GM18517 (cell line): ENCODE measurements around the gene CASP4.
"Not testable (repeated sequence)": the region's sequence is repeated elsewhere in the genome, so short reads cannot be mapped to it uniquely, and the experiment has no call there.

Experiments
- ATAC-seq: cut with Tn5 transposase; IDR thresholded peaks from one replicate; pipeline ENCODE4 v1.9.1; 2021; ENCODE audit warnings: mild to moderate bottlenecking, moderate library complexity; ENCODE audit not compliant: unreplicated experiment

The CASP4 gene

DNA sequence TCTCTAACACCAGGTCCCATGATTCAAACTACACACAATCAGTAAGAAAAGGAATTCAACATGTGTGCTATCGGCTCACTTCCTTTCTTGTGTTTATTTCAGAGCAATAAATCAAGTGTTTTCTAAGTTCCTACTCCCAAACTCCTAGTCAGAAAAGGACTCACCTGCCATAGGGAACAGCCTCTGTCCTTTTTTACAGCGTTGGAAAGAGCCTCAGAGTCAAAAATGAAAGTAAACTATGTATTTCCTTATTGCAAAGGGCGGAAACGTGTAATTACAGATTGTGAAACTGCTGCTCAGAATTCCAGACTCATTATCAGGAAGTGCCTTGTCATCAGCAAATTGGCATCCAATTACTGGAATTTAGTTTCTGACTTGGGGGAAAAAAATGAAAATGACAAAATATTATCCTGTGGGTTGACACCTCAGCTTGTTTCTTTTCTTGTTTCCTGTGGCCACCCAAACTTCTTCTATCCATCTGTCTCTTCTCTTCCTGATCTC lies at the start of gene CASP4:
CASP4 (minus strand) TSS at position 220 of the 501 bp plus-strand sequence; CDS start at position 171, 49 bp downstream.
- ATAC-seq = peak; percentile 91

DNA sequence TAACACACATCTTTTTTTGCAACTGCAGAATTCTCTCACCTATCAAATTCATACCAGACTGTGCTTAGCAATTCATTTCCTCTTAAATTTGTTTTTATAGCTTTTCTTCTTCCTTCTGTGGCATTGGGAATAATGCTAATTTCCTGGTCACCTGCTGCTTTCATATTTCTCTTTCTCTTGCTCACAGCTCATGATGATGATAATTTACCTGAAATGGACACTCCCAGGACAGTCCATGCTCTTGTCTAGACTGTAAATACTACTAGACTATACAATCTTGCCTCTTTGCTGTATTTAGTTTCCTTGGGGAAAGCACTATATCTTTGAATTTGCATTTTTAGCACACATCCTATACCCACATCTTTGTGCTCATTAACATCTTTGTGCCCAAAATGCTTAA lies 39.1 kb upstream of the CASP4 start:
- no peak for ATAC-seq

DNA sequence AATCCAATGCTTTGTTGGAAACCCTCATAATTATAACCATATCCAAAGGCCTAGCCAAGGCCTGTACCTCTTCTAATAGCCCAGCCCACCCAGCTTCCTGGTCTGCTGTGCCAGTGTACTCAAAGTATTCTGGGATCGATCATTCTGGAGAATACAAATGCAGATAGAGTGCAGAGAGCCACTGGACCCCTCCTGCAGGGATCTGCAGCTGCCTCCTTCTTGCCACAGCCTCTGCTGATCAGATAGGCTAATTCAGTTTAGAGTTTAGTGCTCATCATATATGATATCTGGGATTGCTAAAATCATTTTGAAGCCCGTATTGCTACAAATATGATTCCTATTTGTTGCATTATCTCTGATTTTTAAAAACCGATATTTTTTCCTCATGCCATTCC lies 37.1 kb upstream of the CASP4 start:
- ATAC-seq = no peak

DNA sequence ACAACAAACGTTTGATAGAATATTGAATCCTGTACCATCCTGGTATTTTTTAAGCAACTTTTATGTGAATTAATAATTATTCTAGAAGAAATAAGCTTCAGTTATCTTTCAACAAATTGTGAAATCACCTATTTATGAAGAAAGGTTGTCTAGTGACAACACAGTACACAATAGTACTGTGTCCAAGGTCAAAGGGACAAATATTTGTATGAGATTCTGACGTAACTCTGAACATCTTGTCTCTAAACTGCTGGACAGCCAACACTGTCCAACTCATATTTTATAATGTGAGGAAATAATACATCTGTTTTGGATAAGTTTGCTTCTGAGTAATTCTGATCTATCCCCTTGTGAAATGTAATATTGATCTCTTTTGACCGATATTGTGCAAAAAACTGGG lies 35.6 kb upstream of the CASP4 start:
- no peak for ATAC-seq

DNA sequence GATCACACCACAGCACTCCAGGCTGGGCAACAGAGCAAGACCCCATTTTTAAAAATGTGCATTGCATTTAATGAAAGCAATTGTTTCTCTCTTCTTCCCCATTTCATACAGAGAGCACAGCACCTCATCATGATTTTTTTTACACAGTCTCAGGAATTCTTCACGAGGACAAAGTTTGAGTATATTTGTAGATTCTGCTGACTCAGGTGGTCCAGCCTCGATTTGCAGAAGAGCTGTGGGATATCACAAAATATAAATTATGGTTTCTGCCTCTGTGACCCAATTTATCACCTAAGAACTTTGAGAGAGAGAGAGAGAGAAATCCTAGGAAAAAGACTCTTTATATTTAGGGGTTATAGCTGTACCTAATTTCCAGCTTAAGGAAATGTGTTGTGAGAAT lies 34.8 kb upstream of the CASP4 start:
- no peak for ATAC-seq

DNA sequence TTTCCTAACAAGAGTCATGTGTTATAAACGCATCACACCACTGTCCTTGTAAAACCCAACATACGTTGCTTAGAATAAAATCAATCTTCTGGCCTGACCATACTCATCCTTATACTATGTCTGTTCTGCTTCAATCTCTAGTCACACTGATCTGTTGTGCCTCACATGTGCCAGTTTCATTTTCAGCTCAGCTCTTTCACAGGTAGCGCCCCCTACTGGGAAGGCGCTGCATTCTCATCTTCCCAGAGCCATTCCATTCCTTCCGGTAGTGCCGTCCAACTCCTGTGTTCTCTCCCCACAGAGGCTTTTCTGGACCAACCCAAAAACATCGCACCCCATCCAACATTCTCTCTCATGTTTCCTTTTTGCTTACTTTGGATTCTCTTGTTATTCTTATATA lies 32.4 kb upstream of the CASP4 start:
- ATAC-seq = peak; percentile 95

DNA sequence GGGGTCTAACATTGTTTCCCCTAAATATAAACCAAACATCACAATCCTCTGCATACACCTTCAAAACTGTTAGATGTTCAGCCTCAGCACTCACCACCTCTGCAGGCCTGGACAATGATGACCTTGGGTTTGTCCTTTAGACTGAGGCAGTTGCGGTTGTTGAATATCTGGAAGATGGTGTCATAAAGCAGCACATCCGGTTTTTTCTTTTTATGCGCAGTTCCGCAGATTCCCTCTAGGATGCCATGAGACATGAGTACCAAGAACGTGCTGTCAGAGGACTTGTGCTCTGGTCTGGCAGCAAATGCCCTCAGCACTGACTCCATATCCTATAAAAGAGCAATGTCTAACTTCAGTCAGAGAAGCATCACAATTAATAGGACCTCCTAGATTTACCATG lies 31.8 kb upstream of the CASP4 start:
- ATAC-seq = peak; percentile 16

DNA sequence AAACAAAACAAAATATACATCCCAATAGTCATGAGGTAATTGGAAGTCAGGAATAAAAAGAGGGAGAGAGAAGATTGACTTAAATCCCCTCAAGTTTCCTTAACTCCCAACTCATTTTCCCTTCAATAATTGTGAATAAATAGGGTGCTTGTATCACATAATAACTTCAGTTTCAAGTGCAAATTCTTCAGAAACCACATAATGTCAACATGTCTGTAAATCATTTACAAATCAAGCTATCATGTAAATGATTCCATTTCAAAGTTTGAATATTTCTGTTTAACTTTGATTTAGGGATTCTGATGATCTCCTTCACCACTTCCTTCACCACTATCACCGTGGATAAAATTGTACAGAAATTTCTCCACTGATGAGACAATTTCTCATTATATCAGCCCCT lies 31.3 kb upstream of the CASP4 start:
- ATAC-seq = no peak

DNA sequence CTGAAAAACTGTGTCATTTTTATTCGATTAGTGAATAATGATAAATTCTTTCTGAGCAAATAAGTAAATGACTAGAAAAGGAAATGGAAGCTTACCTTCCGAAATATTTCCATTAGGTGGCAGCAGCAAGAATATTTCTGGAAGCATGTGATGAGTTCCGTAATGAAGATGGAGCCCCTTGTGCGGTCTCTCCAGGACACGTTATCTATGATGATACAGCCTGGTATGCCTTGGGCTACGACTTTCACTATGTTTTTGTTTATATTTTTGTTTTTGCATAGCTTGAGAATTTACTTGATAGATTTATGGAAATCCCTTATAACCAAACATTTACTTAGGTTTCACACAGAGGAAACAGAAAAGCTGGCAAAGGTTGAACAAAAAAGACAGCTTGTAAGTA lies 28.9 kb upstream of the CASP4 start:
- ATAC-seq = no peak

DNA sequence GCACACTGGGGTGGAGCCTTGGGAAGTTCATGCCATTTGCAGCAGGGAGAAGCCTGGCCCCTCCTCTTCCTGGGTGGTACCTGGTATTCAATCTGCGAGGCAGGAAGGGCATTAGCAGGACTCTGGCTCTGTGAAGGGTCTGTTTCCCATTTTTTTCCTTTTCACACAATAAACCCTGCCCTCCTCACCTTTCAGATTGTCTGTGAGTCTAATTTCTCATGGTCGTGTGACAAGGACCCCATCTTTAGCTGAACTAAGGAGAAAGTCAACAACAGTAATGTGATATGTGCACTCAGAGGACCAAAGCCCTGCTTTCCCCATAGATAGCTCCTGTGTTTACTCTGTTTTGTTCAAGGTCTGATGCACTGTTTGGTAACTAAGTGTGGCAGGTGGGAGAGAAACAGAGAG lies 26.6 kb upstream of the CASP4 start:
- no peak for ATAC-seq

DNA sequence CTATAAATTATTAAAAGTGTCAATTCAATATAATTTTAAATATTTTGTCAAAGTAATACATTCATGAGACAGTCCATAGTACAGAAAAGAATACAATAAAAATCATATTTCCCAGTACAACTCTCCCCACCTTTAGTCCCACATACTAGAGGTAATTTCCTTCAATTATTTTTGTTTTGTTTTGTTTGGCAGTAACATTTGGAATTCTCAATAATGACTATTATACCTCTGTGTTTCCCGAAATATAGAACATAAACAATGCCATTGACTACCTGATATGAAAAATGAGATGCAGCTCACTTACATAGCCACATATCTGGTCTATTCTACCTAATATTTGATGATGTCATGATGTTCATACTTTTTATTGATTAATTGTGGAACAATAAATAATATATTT lies 24.4 kb upstream of the CASP4 start:
- no peak for ATAC-seq

DNA sequence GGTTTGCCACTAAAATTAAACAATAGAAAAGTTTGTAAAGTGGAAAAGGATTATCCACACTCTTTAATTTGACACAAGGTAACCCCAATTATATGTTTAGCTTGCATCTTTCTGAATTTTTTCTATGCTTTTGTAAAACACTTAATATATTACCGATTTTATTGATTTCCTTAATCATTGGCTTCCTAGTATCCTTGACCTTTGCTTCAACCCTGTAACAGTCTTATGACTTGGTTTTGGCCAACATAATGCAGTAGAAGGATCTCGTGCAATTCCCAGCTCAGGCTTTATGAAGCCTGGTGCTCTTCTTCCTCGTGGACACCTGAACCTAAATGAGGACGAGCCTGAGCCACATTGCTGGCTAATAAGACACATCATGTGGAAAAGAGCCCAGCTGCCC lies 23.6 kb upstream of the CASP4 start:
- ATAC-seq = no peak

DNA sequence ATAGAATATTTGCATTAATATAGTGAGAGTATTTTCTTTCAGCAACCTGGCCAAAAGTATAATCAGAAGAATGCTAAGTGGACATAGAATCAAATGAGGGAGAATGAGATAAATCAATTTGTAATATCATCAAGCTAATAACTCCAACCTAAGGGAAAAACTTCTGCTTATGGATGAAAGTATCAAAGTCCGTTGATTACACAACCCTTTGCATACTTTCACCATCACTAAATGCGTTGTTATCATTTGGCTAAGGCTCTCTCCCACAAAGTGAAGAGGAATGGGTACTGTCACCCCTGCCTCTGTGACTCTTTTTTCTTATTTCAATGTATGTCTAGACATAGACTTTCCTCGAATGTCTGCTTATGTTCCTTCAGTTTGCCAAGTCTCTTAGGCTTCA lies 16.4 kb upstream of the CASP4 start:
- ATAC-seq = no peak

DNA sequence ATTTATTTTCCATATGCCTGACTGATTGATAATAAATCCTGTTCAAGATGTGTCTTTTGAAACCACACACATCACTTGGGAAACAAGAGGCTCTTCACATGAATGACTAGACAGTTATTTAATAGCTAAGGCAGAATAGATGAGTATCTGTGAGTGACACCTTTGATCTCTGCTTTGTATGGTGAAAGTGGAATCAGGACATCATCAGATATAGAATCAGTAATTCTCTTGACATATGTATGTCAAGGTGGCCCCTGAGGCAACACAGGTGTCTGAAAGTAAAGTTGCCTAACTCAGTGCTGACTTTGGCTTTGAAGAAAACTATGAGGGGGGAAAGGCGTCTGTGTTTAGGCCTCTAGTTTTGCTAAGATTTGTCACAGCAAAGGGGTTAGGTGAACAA lies 11.5 kb upstream of the CASP4 start:
- ATAC-seq = no peak

DNA sequence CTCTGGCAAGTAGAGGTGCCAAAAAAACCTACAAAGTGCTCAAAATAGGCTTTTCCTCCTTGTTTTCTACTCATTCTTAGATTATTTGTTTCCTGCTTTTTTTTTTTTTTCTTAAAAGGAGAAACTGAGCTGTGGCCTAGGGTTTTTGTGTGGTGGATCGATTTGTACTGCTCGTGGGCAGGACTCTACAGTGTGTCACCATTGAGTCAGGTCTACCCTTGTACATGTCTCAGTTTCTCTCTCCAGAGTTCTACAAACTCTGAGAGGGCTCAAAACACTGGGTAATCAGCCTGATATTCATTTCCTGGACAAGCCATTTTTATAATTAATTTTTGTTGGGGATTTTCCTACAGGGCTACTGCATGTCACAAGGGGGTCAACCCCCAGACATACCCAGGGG lies 5.2 kb upstream of the CASP4 start:
- no peak for ATAC-seq

DNA sequence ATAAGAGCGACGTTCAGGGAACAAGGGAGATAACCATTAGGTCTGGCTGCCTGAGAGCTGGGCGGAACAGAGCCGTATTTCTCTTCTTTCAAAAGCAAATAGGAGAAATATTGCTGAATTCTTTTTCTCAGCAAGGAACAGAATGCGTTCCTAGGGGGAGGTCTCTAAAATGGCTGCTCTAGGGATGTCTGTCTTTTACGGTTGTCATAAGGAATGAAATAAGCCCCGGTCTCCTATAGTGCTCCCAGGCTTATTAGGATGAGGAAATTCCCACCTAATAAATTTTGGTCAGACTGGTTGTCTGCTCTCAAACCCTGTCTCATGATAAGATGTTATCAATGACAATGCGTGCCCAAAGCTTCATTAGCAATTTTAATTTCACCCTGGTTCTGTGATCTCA lies 4.5 kb upstream of the CASP4 start:
- ATAC-seq = not testable (repeated sequence)

DNA sequence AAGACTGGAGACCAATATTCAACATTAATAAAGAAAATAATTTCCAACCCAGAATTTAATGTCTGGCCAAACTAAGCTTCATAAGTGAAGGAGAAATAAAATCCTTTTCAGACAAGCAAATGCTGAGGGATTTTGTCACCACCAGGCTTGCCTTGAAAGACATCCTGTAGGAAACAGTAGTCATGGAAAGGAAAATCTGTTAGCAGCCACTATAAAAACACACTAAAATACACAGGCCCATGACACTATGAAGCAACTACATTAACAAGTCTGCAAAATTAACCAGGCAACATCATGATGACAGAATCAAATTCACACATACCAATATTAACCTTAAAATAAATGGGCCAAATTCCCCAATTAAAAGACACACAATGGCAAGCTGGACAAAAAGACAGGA lies 2.4 kb upstream of the CASP4 start:
- ATAC-seq = no peak

DNA sequence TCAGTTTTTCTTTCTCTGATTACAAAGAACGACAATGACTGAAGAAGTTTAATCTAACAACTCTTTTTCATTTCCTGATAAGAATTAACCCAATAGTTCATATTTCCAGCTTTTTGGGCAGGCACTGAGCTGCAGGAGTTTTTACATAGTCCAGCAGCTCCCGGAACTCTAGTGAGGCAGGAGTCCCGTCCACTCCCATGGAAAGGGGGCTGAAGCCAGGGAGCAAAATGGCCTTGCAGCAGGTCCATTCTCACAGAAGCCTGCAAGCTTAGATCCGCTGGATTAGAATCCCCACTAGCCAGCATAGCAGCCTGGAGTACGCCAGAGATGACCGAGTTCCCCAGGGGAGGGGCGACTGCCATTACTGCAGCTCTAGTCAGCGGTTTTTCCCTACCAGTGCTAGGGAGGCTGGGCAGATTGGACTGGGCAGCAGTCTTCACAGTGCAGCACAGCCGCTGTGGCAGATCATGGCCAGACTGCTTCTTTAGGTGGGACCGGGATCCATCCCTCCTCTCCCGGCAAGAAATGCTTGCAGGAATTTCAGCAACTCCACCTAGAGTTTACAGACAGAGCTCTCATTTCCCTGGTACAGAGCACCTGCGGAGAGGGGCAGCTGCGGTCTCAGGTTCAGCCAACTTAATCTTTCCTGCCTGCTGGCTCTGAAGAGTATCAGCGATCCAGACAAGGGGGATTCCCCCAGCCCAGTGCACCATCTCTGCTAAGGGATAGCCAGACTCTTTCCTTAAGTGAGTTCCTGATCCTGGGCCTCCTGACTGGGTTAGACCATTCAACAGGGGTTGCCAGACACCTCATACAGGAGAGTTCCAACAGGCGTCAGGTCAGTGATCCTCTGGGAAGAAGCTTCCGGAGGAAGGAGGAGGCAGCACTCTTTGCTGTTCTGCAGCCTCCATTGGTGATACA lies 742 bp upstream of the CASP4 start:
- ATAC-seq = no peak

DNA sequence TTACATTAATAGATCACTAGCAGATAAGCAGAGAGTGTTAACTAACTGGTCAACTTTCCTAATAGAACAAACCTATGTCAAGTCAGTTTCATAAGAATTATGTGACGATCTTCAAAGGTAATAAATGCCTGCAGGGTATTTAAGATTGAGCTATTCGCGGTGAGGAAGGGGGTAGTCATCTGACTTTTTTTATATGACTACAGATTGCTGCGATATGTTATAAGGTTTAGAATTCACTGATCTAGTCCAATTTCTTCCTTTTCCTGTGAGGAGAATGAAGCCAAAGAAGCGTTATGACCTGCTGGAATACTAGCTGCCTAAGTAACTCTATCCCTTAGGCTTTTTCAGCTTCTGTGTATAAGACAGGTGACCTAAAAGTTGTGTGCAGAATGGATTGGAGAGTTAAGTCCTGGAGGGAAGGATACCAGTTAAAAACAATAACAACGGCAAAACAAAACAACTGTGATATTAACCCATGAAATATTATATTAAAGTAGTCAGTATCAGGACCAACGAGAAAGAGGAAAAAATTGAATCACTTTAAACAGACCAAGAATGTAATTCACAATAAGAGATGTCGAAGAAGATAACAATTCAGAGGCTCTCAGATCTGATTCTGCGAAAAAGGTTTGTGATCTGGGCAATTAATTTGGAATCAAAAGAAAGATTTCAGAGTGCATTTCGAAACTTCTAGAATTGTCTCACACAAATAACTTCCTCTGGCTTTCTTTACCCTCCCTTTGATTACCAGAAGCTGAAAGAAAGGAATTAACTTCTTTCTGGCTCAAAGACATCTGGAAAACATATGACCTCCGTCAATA lies 630 bp downstream of the CASP4 start:
- ATAC-seq = peak; percentile 20

DNA sequence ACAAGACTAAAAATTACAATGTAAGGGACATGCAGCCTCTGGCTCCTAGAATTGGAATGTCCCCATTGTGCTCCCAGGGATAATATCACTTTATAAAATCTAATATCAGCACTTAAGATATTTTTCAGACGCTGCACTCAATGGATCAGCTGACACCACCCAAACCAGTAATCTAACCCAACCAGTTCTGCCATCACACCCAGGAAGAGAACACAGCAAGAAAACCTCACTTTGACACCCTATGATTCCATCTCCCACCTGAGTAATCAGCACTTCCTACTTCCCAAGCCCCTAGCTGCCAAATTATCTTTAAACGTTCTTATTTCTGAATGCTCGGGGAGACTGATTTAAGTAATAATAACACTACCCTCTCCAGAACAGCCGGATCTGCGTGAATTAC lies 2.6 kb downstream of the CASP4 start:
- no peak for ATAC-seq

DNA sequence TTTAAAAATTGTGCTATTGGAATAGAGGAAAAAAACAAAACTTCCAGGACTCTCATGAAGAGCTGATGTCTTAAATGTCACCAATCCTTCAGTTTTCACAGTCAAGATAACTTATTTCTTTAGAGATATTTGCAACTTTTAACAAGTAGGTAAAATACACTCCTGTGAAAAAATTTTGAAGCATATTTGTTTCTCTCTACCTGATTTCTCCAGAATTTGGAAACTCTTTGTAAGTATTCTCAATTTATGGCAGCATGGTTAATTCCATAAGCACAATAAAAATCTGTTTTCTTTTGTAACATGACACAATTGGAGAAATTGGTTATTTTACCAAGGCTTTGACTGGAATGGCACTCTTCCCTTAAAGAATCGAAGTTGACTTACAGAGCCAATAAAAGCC lies 4.1 kb downstream of the CASP4 start:
- ATAC-seq = no peak

DNA sequence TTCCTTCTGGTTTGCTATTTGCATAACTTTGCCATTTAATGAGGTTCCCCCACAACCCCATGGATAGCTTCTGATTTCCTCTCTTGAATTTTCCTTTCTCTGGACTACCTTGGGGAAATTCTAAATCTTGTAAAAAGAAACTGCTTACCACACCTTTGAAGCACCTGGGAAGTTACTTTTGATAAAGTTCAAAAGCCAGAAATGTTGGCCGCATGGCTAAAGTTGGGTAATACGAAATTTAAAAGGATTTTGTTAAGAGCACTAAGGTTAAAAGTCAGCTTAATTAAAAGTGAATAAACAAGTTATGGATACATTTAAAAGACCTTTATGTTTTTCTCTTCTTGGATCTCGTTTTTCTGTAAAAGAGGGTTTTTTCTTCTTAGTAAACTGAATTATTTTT lies 5.5 kb downstream of the CASP4 start:
- ATAC-seq = no peak
